DND-41 (cell line): ENCODE data around the gene ITLN2.

Experiments used
- CTCF ChIP-seq: IDR thresholded peaks from 2 replicates; pipeline ENCODE4 v1.5.1; 2012; ENCODE audit warnings: borderline replicate concordance, low read length, moderate library complexity, mild to moderate bottlenecking; ENCODE audit not compliant: poor library complexity, severe bottlenecking; ENCODE audit errors: extremely low read depth
- EZH2 ChIP-seq: IDR thresholded peaks from 3 replicates; pipeline ENCODE4 v1.6.1; 2012; ENCODE audit warnings: borderline replicate concordance, low read depth, mild to moderate bottlenecking, moderate library complexity, low read length, inconsistent platforms; ENCODE audit not compliant: severe bottlenecking

GRCh38 chr1:160999376-160999775 is 44.8 kb upstream of the ITLN2 start:
- TF ChIP-seq CTCF (no peak), EZH2 (no peak)
